GM06990 (cell line): ENCODE data around the gene ARHGEF10L.

Experiments used
- DNase-seq: peaks from one replicate; pipeline ENCODE4 v3.0.0-alpha.2; 2011; ENCODE audit not compliant: insufficient read length; ENCODE audit errors: extremely low read depth
- H3K27me3 ChIP-seq: replicated peaks from 2 replicates; pipeline ENCODE4 v1.6.0; 2011; ENCODE audit warnings: low read length; ENCODE audit not compliant: control insufficient read depth, insufficient read depth
- H3K36me3 ChIP-seq: 2 replicates; pipeline ENCODE4 v1.5.1; 2011; ENCODE audit warnings: low read length; ENCODE audit not compliant: control insufficient read depth, insufficient read depth
- H3K4me3 ChIP-seq: replicated peaks from 2 replicates; pipeline ENCODE4 v1.5.1; 2011; ENCODE audit warnings: low read depth, mild to moderate bottlenecking, control low read depth, low read length
- CTCF ChIP-seq: IDR thresholded peaks from 2 replicates; pipeline ENCODE4 v1.5.1; 2011; ENCODE audit warnings: low read length, control low read depth, mild to moderate bottlenecking, inconsistent platforms; ENCODE audit not compliant: insufficient read depth, poor library complexity, severe bottlenecking

ARHGEF10L gene

GRCh38 chr1:17584539-17584938 is 45.0 kb downstream of the ARHGEF10L start:
- Histone ChIP-seq H3K36me3 (no peaks in the 10 kb centered on the region), H3K27me3 (peaks cover 4% of the 10 kb centered on the region; the same call in 1 of the 2 replicates), H3K4me3 (no peak overlapping the region)
- no peak for DNase-seq
- TF ChIP-seq CTCF: no peak

- DNase-seq: no peak
- TF ChIP-seq CTCF: no peak
Measured at GRCh38 chr1:17585266-17585987, 45.9 kb downstream of the ARHGEF10L start.

GRCh38 chr1:17586172-17586964 is 46.9 kb downstream of the ARHGEF10L start:
- no peak for DNase-seq
- H3K27me3 ChIP-seq: peaks cover 4% of the 10 kb centered on the region; the same call in 1 of the 2 replicates
- no peak for TF ChIP-seq CTCF
- H3K36me3 ChIP-seq: no peaks in the 10 kb centered on the region
- no peak overlapping the region for H3K4me3 ChIP-seq

More at GRCh38 chr1:17585266-17585987, 45.9 kb downstream of the ARHGEF10L start:
- Histone ChIP-seq H3K27me3 (peaks cover 4% of the 10 kb centered on the region; the same call in 1 of the 2 replicates), H3K4me3 (no peak overlapping the region), H3K36me3 (no peaks in the 10 kb centered on the region)

- Histone ChIP-seq H3K4me3 (no peak overlapping the region), H3K36me3 (no peaks in the 10 kb centered on the region), H3K27me3 (peaks cover 4% of the 10 kb centered on the region; the same call in 1 of the 2 replicates)
- no peak for TF ChIP-seq CTCF
- no peak for DNase-seq
Measured at GRCh38 chr1:17587693-17588047, 48.2 kb downstream of the ARHGEF10L start.

- H3K27me3 ChIP-seq: peaks cover 4% of the 10 kb centered on the region; the same call in 1 of the 2 replicates
- H3K4me3 ChIP-seq: no peak overlapping the region
- DNase-seq: no peak
- no peak for TF ChIP-seq CTCF
- H3K36me3 ChIP-seq: no peaks in the 10 kb centered on the region
Measured at GRCh38 chr1:17588048-17588871, 48.8 kb downstream of the ARHGEF10L start.
